Measurements from ENCODE around the gene MTM1.
A peak's percentile ranks its signal among the peaks of the same experiment; 100 is the strongest.

DNA sequence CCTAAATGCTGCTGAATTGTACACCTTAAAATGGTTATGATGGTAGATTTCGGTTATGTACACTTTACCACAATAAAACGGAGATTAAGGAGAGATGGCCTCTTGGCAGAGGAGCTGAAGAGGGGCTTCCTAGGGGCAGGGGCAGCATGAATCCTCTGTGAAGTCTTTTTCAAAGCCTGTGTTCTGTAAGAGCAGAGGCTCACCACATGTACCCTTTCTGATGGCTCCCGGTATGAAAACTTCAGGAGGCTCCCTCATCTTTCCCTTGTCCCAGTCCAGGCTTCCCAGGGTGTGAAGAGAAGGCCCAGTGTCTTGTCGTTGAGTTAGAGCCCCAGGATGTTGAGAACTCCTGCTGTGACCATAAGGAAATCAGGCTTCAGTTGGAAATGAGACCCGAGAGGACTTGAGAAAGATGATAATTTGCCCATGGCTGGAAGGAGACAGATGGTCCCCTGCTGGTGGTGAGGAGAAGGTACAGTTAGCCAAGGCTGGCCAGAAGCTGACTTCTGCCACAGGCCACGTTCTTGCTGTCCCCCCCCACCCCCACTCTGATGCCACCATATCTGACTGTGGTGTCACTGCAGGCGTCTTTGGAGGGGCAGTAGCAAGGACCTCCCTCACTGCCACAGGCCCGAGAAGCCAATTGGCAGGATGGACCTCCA is 31.8 kb upstream of the MTM1 start:
- TF ChIP-seq, protein P1, sequence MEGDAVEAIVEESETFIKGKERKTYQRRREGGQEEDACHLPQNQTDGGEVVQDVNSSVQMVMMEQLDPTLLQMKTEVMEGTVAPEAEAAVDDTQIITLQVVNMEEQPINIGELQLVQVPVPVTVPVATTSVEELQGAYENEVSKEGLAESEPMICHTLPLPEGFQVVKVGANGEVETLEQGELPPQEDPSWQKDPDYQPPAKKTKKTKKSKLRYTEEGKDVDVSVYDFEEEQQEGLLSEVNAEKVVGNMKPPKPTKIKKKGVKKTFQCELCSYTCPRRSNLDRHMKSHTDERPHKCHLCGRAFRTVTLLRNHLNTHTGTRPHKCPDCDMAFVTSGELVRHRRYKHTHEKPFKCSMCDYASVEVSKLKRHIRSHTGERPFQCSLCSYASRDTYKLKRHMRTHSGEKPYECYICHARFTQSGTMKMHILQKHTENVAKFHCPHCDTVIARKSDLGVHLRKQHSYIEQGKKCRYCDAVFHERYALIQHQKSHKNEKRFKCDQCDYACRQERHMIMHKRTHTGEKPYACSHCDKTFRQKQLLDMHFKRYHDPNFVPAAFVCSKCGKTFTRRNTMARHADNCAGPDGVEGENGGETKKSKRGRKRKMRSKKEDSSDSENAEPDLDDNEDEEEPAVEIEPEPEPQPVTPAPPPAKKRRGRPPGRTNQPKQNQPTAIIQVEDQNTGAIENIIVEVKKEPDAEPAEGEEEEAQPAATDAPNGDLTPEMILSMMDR (IDR thresholded peaks at IDR 0.05) = peak in 1 of 5 experiments; percentile 5
- TF ChIP-seq POLR2A (IDR thresholded peaks at IDR 0.05) = no peak
